Activated B cell treated with CpG ODN at 0.5 μM for 24 hours (primary cell): Measurements from ENCODE around the gene MYORG. TPM values are rescaled to one million over a fixed set of nuclear protein-coding genes. Genes with fewer than 3 reads are reported as not detected.

Experiments
- ATAC-seq: fragments of 200-7000 bp; cut with Tn5 transposase; one replicate; pipeline ENCODE4 v1.10.0; 2021; ENCODE audit warnings: low read depth, mild to moderate bottlenecking, moderate library complexity
- CTCF ChIA-PET: fragments of 350-600 bp; sonication (Branson Sonifier 250); formaldehyde crosslinking; loops from one replicate; lab custom pipeline; 2021; ENCODE audit warnings: antibody characterized with exemption; lab: Charles Lee
- POLR2A ChIA-PET: fragments of 350-600 bp; sonication (Branson Sonifier 250); formaldehyde crosslinking; loops from one replicate; lab custom pipeline; 2021; ENCODE audit warnings: antibody characterized with exemption; lab: Charles Lee
- DNase-seq: peaks from one replicate; pipeline ENCODE4 v3.0.0; 2022
- H3K27ac Mint-ChIP-seq: one replicate; pipeline ENCODE4 v1.8.0; 2020; ENCODE audit warnings: mixed read lengths
- H3K27me3 Mint-ChIP-seq: one replicate; pipeline ENCODE4 v1.8.0; 2021; ENCODE audit warnings: mixed read lengths
- H3K36me3 Mint-ChIP-seq: one replicate; pipeline ENCODE4 v1.8.0; 2021; ENCODE audit warnings: low read depth, mixed read lengths
- H3K4me1 Mint-ChIP-seq: one replicate; pipeline ENCODE4 v1.8.0; 2021; ENCODE audit warnings: mixed read lengths
- H3K4me3 Mint-ChIP-seq: one replicate; pipeline ENCODE4 v1.8.0; 2020; ENCODE audit warnings: mild to moderate bottlenecking, mixed read lengths
- H3K9me3 Mint-ChIP-seq: one replicate; pipeline ENCODE4 v1.8.0; 2020; ENCODE audit warnings: mixed read lengths
- intact Hi-C: fragments of 100-400 bp; cut with micrococcal nuclease; formaldehyde crosslinking; loops from one replicate; pipeline ENCODE4 v1.15.1; 2024
- total RNA-seq: library from RNA; stranded (reverse); gene quantifications from 2 replicates; pipeline ENCODE4 v1.2.3, GENCODE V29; 2022
- TF ChIP-seq, protein P1 (sequence below): fragments of 200-600 bp; IDR thresholded peaks from one replicate; pipeline ENCODE4 v1.8.0; 2022; ENCODE audit warnings: antibody characterized with exemption, mild to moderate bottlenecking

The MYORG gene
- total RNA-seq, 1 donor from 2014 or later: 0.24 TPM

DNA sequence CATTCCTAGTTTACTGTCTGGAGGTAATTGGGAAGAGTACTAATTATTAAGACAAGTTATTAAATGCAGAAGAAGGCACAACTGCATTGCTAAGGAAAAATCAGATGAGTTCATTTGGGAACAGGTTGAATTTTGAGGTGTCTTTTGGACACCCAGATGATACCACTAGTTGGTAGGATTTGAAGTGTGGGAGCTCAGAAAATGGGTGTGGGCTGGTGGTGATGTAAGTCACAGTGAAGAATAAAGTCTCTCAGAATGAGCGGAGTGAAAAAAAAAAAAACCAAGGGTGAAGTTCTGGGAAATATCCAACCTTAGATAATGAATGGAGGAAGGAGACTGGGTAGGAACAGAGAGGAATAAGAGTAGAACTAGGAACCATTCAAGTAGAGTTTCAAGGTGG lies 35.6 kb upstream of the MYORG start:
- Mint-ChIP-seq H3K27ac (no peak overlapping the region), H3K4me1 (no peaks in the 10 kb centered on the region), H3K27me3 (no peaks in the 10 kb centered on the region), H3K36me3 (no peaks in the 10 kb centered on the region), H3K4me3 (no peak overlapping the region), H3K9me3 (no peaks in the 10 kb centered on the region)
- TF ChIP-seq, protein P1, sequence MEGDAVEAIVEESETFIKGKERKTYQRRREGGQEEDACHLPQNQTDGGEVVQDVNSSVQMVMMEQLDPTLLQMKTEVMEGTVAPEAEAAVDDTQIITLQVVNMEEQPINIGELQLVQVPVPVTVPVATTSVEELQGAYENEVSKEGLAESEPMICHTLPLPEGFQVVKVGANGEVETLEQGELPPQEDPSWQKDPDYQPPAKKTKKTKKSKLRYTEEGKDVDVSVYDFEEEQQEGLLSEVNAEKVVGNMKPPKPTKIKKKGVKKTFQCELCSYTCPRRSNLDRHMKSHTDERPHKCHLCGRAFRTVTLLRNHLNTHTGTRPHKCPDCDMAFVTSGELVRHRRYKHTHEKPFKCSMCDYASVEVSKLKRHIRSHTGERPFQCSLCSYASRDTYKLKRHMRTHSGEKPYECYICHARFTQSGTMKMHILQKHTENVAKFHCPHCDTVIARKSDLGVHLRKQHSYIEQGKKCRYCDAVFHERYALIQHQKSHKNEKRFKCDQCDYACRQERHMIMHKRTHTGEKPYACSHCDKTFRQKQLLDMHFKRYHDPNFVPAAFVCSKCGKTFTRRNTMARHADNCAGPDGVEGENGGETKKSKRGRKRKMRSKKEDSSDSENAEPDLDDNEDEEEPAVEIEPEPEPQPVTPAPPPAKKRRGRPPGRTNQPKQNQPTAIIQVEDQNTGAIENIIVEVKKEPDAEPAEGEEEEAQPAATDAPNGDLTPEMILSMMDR: no peak
- intact Hi-C loops: no loop called here
- CTCF ChIA-PET: interaction anchor here (4.1 kb wide), 1 partner anchor 8 kb away, joined by 12 read pairs; no protein-coding TSS in a partner anchor
- no peak for ATAC-seq
- DNase-seq: no peak
- POLR2A ChIA-PET: no interaction called here

DNA sequence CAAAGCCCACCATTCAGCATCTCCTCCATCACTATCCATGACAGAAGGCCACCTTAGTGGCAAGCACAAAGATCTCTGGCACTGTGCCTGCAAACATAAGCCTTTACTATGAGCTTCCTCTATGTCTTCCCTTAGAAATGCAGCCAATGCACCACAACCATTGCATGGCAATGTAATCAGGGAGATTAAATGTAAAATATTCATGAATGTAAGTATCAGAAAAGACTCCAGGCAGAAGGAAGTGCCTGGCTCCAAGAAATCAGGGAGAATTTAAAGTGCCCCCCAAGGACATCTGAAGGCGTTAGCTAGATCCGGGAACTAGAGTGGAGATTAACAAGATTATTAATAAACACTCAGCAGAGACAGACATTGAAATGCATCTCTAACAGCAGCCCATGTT lies 32.5 kb upstream of the MYORG start:
- no peaks in the 10 kb centered on the region for H3K4me1 Mint-ChIP-seq
- POLR2A ChIA-PET: no interaction called here
- CTCF ChIA-PET: no interaction called here
- ATAC-seq: no peak
- DNase-seq: no peak
- TF ChIP-seq, protein P1: no peak
- no peaks in the 10 kb centered on the region for H3K27me3 Mint-ChIP-seq
- no peaks in the 10 kb centered on the region for H3K9me3 Mint-ChIP-seq
- intact Hi-C loops: no loop called here
- no peak overlapping the region for H3K27ac Mint-ChIP-seq
- no peaks in the 10 kb centered on the region for H3K36me3 Mint-ChIP-seq
- no peak overlapping the region for H3K4me3 Mint-ChIP-seq

DNA sequence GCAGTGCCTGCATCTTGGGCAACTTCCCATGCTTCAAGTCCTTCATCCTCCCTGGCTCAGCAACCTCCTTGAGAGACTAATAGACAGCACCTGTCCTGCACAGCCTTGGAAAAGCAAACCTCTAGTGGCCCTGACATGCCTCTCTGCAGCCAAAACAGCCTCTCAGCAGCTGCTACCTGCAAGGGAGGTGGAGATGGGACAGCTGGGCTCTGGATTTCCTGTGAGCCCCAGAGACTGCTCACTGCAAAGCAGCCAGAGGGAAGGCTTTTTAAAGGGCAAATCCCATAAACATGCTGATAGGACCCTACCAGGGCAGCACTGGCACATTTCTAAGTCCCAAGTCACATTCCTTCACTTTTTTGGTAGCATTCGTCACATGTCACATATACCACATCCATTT lies 31.5 kb upstream of the MYORG start:
- intact Hi-C loops: no loop called here
- no peaks in the 10 kb centered on the region for H3K27me3 Mint-ChIP-seq

DNA sequence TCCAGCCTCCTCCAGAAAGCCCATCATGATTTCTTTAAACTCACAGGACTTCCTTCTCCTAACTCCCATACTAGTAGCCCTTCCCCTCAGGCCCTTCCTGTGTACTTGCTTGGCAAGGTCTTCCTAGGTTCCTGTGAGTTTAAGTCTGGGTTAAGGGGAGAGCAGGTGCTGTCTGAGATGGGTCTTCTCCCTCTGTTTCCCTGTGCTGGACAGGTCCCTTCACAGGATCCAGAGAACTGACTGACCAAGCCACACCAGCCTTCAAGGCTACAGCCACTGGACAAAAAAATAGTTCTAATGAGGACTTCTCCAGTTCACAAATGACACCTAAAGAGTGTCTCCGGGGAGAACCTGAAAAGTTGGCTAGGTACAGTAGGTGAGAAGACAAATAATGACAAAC lies 29.5 kb upstream of the MYORG start:
- POLR2A ChIA-PET: no interaction called here
- Mint-ChIP-seq H3K4me1 (no peaks in the 10 kb centered on the region), H3K27me3 (no peaks in the 10 kb centered on the region), H3K27ac (no peak overlapping the region), H3K36me3 (peaks cover 18% of the 10 kb centered on the region), H3K9me3 (no peaks in the 10 kb centered on the region), H3K4me3 (no peak overlapping the region)
- TF ChIP-seq, protein P1: no peak
- intact Hi-C loops: no loop called here
- no peak for DNase-seq
- no peak for ATAC-seq
- CTCF ChIA-PET: no interaction called here

More for the DNA sequence above, 31.5 kb upstream of the MYORG start:
- CTCF ChIA-PET: no interaction called here
- Mint-ChIP-seq H3K27ac (no peak overlapping the region), H3K9me3 (no peaks in the 10 kb centered on the region), H3K36me3 (peaks cover 5% of the 10 kb centered on the region), H3K4me3 (no peak overlapping the region), H3K4me1 (no peaks in the 10 kb centered on the region)
- DNase-seq: no peak
- ATAC-seq: no peak
- POLR2A ChIA-PET: no interaction called here
- TF ChIP-seq, protein P1: no peak

DNA sequence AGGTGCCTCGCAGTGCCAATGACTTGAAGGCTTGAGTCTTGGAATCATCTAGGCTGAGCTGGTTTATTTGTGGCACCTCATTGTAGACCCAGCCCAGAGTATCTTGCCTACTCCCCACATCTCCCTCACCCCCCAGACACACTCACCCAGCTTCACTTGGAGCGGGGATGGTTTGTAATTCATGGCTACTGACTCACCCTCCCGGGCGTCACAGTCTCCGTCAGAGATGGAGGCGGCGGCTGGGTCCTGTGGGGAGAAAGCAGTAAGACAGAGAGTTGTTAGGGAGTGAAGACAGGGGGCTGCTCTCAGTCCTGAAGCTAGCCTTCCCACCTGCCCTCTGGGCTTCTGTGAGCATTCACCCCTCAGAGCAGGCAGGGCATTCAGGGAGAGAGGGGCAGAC lies 29.0 kb upstream of the MYORG start:
- Mint-ChIP-seq H3K4me1 (no peaks in the 10 kb centered on the region), H3K4me3 (no peak overlapping the region), H3K27ac (no peak overlapping the region), H3K36me3 (peaks cover 18% of the 10 kb centered on the region), H3K9me3 (no peaks in the 10 kb centered on the region), H3K27me3 (no peaks in the 10 kb centered on the region)
- ChIA-PET CTCF (interaction anchor here (2.7 kb wide), 1 partner anchor 95 kb away, joined by 28 read pairs; no protein-coding TSS in a partner anchor), POLR2A (no interaction called here)
- no peak for DNase-seq
- intact Hi-C loops: no loop called here
- no peak for ATAC-seq
- TF ChIP-seq, protein P1: no peak
